IPS-18a (cell line): ENCODE results near the gene CCDC14.

Source experiments
- H3K27ac ChIP-seq: one replicate; pipeline ENCODE4 v1.5.1; 2013; ENCODE audit warnings: low read length
- H3K27me3 ChIP-seq: one replicate; pipeline ENCODE4 v1.6.1; 2013; ENCODE audit warnings: mild to moderate bottlenecking, low read length; ENCODE audit not compliant: control insufficient read depth, insufficient read depth
- H3K36me3 ChIP-seq: one replicate; pipeline ENCODE4 v1.6.1; 2013; ENCODE audit warnings: low read depth, low read length; ENCODE audit not compliant: control insufficient read depth
- H3K4me1 ChIP-seq: one replicate; pipeline ENCODE4 v1.6.1; 2013; ENCODE audit warnings: low read depth, low read length; ENCODE audit not compliant: control insufficient read depth
- H3K4me3 ChIP-seq: one replicate; pipeline ENCODE4 v1.5.1; 2013; ENCODE audit warnings: low read length
- H3K9ac ChIP-seq: one replicate; pipeline ENCODE4 v1.6.1; 2013; ENCODE audit warnings: mild to moderate bottlenecking, low read length, moderate library complexity
- H3K9me3 ChIP-seq: one replicate; pipeline ENCODE4 v1.6.1; 2013; ENCODE audit warnings: low read depth, low read length; ENCODE audit not compliant: control insufficient read depth

The CCDC14 gene

DNA sequence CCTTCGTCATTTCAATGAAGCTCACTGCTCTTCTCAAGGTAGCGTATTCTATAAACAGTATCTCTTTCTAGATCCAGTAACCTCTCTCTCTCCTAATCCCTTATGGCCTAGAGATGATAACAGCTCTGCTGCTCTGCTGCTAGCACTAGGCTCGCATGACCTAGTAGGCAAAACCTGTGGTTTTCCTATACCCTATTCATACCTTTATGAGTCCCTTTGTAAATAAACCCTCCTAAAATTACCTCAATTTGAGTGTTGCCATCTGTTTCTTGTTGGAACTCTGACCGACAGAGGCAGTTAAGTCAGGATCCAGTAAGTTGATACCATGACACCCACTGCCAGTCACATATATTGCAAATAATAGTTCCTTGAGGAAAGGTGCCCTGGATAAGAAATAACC is 7.3 kb downstream of the CCDC14 start:
- no peak overlapping the region for H3K9ac ChIP-seq
- H3K9me3 ChIP-seq = no peaks in the 10 kb centered on the region
- H3K27ac ChIP-seq = no peak overlapping the region
- H3K36me3 ChIP-seq = peaks cover 65% of the 10 kb centered on the region
- no peak overlapping the region for H3K4me3 ChIP-seq
- H3K27me3 ChIP-seq = no peaks in the 10 kb centered on the region
- no peaks in the 10 kb centered on the region for H3K4me1 ChIP-seq

DNA sequence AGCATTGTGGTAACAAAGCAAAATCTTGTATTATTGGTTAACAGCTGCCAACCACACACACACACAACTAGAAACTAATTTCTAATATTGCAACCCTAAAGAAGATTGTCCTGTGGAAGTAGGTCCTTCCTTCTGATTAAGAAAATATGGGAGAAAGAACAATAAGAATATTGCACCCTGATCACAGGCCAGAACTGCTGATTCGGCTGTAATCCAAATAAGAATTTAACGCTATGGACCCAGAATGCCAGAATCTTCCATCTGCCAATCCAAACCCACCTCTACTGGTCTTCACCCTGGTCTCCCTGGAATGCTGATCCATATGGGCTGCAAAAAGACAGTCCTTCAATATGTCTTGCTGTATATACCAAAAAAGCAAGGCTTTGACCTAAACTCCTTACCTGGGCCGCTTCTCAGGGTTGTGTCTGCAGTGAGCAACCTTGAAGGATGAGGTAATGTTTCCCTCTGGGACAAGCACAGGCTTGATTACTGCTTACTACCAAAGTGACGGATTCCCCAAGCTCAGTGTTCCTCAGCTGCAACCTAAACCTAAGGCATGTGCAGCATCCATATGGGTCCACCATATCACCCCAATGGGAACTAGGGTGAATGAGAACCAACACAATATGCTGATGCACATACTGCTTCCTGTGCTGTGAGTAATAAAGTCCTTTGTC is 8.0 kb downstream of the CCDC14 start:
- no peaks in the 10 kb centered on the region for H3K4me1 ChIP-seq
- H3K4me3 ChIP-seq = no peak overlapping the region
- no peaks in the 10 kb centered on the region for H3K27me3 ChIP-seq
- H3K9ac ChIP-seq = no peak overlapping the region
- H3K9me3 ChIP-seq = no peaks in the 10 kb centered on the region
- peaks cover 71% of the 10 kb centered on the region for H3K36me3 ChIP-seq
- H3K27ac ChIP-seq = no peak overlapping the region

DNA sequence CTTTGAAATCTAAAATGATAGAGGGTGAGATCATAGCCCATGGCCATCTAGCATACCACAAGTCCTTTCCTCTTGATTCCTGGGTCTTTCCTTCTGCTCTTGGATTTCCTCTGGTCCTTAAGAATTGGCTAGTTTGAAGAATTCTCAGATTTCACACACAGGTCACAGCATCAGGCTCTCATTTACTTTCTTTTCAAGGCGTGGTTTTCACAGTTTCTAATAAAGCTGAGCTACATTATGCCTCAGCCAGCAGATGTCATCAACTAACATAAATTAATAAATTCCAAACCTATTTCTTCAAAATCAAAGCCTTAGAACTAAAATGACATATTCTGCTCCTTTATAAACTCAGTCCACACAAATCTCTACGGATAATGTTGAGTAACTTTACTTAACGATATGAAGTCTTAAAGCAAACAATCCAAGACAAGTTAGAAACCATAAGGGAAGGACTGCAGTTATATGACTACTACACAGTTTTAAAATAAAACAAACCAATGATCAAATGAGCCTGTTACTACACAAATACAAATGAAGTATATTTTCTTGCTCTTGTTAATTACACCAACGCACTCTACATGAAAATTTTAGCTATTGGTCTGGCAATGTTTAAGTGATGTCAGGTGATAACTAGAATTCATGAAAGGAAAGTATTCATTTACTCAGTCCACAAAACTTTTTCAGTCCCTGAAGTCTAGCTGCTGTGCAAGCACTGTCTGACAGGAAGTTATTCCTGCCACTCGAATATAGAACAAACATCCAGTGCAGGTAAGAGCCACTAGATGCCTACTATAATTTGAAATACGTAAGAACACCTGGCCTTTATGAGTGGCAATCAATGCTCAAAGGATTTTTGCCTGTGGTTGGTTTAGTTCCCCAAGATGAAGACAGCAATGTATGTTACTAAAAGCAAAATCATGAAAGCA is 9.2 kb downstream of the CCDC14 start:
- peaks cover 82% of the 10 kb centered on the region for H3K36me3 ChIP-seq
- H3K27ac ChIP-seq = no peak overlapping the region
- no peaks in the 10 kb centered on the region for H3K9me3 ChIP-seq
- H3K4me3 ChIP-seq = no peak overlapping the region
- H3K4me1 ChIP-seq = no peaks in the 10 kb centered on the region
- no peaks in the 10 kb centered on the region for H3K27me3 ChIP-seq
- no peak overlapping the region for H3K9ac ChIP-seq

DNA sequence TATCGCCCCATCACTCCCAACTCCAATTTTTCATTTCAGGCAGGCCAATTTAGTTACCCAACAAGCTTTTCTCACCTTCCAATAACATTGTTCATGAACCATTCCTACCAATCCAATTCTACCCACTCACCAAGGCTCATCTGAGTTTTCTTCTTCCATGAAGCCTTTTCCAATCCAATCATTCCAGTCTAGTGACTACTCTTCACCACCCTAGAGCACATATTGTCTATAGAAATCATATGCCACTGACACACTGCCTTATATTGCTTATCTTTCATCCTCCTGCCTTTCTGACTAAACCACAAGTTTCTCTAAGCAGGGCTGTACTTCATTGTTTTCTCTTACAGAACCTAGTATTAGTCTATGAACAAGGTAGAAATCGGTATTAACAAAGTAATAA is 11.4 kb downstream of the CCDC14 start:
- H3K9me3 ChIP-seq = no peaks in the 10 kb centered on the region
- H3K4me1 ChIP-seq = no peaks in the 10 kb centered on the region
- peaks cover 85% of the 10 kb centered on the region for H3K36me3 ChIP-seq
- no peak overlapping the region for H3K27ac ChIP-seq
- H3K4me3 ChIP-seq = no peak overlapping the region
- H3K27me3 ChIP-seq = no peaks in the 10 kb centered on the region
- no peak overlapping the region for H3K9ac ChIP-seq

DNA sequence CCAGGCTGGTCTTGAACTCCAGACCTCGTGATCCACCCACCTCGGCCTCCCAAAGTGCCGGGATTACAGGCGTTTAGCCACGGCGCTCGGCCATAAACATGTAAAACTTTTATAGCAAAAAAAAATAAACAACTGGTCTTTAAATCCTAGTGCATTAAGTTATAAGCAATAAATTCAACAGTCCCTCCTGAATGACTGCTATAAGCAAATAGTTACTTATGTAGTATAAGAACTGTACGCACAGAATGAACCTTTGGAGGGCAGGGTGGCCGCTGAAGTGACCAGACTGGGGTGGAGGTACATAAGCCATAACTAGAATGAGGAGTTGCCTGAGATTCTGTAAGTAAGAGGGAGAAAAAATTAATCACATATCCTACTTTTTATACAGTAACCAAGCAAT is 12.6 kb downstream of the CCDC14 start:
- H3K9me3 ChIP-seq = no peaks in the 10 kb centered on the region
- H3K4me3 ChIP-seq = no peak overlapping the region
- peaks cover 89% of the 10 kb centered on the region for H3K36me3 ChIP-seq
- H3K4me1 ChIP-seq = no peaks in the 10 kb centered on the region
- H3K27ac ChIP-seq = no peak overlapping the region
- no peaks in the 10 kb centered on the region for H3K27me3 ChIP-seq
- H3K9ac ChIP-seq = no peak overlapping the region

DNA sequence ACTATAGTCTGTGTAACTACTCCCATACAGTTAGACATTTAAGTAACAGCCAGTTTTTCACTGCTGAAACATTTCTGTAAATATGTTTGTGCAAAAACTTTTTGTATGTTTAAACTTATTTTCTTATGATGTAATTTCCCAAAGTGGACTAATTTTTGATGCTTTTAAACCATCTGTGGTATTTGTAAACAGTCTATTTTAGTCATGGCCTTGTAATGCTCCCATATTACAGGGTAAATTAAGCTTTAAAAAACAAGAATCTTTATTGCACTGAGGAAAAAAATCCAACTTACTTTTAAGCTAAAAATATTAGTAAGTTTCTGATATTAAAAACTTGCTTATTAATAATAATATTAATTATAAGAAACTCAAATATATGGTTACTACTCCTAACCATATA is 13.5 kb downstream of the CCDC14 start:
- H3K9me3 ChIP-seq = no peaks in the 10 kb centered on the region
- no peaks in the 10 kb centered on the region for H3K4me1 ChIP-seq
- H3K4me3 ChIP-seq = no peak overlapping the region
- H3K27ac ChIP-seq = no peak overlapping the region
- H3K36me3 ChIP-seq = peaks cover 87% of the 10 kb centered on the region
- no peaks in the 10 kb centered on the region for H3K27me3 ChIP-seq
- no peak overlapping the region for H3K9ac ChIP-seq

DNA sequence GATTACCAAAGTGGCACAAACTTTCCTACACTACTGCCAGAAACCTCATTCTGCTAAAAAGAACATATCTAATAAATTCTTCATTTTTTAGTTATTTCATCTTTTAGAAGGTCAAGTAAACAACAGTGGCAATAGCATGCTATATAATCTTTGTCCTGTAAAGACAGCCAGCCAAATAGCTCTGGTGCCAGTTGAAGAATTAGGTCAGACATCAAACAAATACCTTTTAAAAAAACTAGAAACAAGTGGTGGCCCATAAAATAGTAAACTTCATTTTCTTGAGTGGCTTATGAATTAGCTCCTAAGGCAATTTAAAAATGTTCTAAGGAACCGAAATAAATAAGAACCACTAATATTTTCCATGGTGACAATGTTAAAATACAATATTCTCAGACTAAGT is 19.5 kb downstream of the CCDC14 start:
- Histone ChIP-seq H3K9me3 (no peaks in the 10 kb centered on the region), H3K9ac (no peak overlapping the region), H3K4me1 (no peaks in the 10 kb centered on the region), H3K4me3 (no peak overlapping the region), H3K36me3 (peaks cover 67% of the 10 kb centered on the region), H3K27me3 (no peaks in the 10 kb centered on the region), H3K27ac (no peak overlapping the region)

DNA sequence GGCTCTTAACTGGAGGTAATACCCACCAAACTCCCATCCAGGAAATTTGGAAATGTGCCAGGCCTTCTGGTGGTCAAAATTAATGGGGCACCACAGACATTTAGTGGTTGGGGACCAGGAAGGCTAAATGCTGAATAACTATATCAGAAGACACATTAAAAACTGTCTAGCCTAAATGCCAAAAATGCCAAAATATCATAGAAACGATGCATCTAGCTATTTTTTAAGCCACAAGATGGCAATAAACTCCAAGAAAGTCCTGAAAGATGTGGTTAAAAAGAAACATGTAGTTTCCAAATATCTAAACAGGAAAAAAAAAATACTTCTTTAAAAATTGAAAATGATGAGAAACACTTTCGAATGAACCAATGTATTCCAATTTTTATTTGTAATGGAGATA is 19.9 kb downstream of the CCDC14 start:
- Histone ChIP-seq H3K9ac (no peak overlapping the region), H3K9me3 (no peaks in the 10 kb centered on the region), H3K27me3 (no peaks in the 10 kb centered on the region), H3K27ac (no peak overlapping the region), H3K4me3 (no peak overlapping the region), H3K4me1 (no peaks in the 10 kb centered on the region), H3K36me3 (peaks cover 65% of the 10 kb centered on the region)

DNA sequence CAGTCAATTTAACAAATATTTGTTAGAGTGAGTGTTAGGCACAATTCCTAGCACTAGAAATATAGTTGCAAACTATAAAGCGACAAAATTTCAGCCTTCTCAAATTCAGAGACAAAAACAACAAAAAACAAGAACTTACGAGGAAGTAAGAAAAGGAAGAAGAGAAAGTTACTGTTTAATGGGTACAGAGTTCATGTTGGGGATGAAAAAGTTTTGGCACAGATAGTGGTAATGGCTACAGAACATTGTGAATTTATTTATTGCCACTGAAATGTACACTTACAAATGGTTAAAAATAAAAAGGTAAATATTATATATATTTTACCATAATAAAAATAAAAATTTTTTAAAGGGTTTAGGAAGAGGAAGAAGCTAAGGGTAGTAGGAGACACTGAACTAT is 21.3 kb downstream of the CCDC14 start:
- no peak overlapping the region for H3K4me3 ChIP-seq
- H3K9ac ChIP-seq = no peak overlapping the region
- no peaks in the 10 kb centered on the region for H3K27me3 ChIP-seq
- H3K27ac ChIP-seq = no peak overlapping the region
- no peaks in the 10 kb centered on the region for H3K4me1 ChIP-seq
- no peaks in the 10 kb centered on the region for H3K9me3 ChIP-seq
- H3K36me3 ChIP-seq = peaks cover 63% of the 10 kb centered on the region

DNA sequence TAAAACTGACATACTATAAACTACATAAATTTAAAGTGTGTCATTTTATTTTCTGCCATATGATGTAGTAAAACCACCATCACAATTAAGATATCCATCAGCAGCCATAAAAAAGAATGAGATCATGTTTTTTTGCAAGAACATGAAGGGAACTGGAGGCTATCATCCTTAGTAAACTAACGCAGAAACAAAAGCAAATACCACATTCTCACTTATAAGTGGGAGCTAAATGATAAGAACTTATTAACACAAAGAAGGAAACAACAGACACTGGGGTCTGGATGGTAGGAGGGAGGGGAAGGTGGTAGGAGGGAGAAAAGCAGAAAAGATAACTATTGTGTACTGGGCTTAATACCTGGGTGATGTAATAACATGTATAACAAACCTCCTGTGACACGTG is 24.6 kb downstream of the CCDC14 start:
- H3K27me3 ChIP-seq = no peaks in the 10 kb centered on the region
- H3K36me3 ChIP-seq = peaks cover 58% of the 10 kb centered on the region
- H3K9ac ChIP-seq = no peak overlapping the region
- no peak overlapping the region for H3K27ac ChIP-seq
- H3K4me3 ChIP-seq = no peak overlapping the region
- H3K9me3 ChIP-seq = no peaks in the 10 kb centered on the region
- no peaks in the 10 kb centered on the region for H3K4me1 ChIP-seq

DNA sequence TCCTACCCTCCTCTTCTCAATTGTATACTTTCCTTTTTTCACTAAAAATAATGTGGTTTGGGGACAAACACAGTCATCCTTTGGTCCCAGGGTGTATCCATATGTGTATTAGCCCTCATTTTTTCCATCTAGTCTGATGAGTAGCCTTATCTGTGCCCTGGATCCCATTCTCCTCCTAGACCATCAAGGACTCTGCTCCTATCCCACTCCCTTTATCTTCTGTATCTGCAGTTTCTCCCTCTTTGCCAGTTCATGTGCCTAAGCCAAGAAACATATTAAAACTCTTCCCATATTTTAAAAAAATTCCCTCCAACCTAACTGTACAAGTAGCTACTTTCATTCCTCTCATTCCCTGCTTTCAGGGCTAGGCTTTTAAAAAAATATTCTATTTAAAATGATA is 25.2 kb downstream of the CCDC14 start:
- H3K27ac ChIP-seq = no peak overlapping the region
- peaks cover 64% of the 10 kb centered on the region for H3K36me3 ChIP-seq
- H3K4me1 ChIP-seq = no peaks in the 10 kb centered on the region
- no peaks in the 10 kb centered on the region for H3K9me3 ChIP-seq
- no peak overlapping the region for H3K9ac ChIP-seq
- no peak overlapping the region for H3K4me3 ChIP-seq
- no peaks in the 10 kb centered on the region for H3K27me3 ChIP-seq

DNA sequence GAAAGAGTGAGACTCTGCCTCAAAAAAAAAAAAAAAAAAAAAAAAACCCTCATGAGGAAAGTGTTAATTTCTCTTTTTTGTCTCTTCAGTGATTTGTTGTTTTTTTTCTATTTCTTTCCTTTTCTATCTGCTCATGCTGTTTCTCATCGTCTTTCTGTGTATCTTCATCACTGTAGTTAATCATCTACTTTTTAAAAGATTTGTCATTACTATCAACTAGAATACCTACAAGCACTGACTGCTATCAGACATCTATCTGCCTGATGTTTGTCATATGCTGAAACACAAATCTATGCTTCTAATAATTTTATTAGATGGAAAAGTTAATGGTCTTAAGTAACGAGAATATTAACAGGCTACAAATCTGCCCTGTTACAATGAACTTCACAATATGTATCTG is 26.8 kb downstream of the CCDC14 start:
- H3K4me3 ChIP-seq = no peak overlapping the region
- no peaks in the 10 kb centered on the region for H3K4me1 ChIP-seq
- no peaks in the 10 kb centered on the region for H3K9me3 ChIP-seq
- H3K36me3 ChIP-seq = peaks cover 66% of the 10 kb centered on the region
- no peak overlapping the region for H3K9ac ChIP-seq
- no peaks in the 10 kb centered on the region for H3K27me3 ChIP-seq
- no peak overlapping the region for H3K27ac ChIP-seq
